H1 (cell line): ENCODE data around the gene NHLH2. TPM values are rescaled to one million over a fixed set of nuclear protein-coding genes. Genes with fewer than 3 reads are reported as not detected.

Experiments used
- CTCF ChIA-PET: fragments of 300-600 bp; sonication (Branson Sonifier 250); formaldehyde crosslinking; loops from one replicate; lab custom pipeline; 2021; ENCODE audit not compliant: partially characterized antibody; lab: Charles Lee
- POLR2A ChIA-PET: fragments of 300-600 bp; sonication (Branson Sonifier 250); formaldehyde crosslinking; loops from one replicate; lab custom pipeline; 2021; ENCODE audit warnings: inconsistent platforms; ENCODE audit not compliant: partially characterized antibody; lab: Charles Lee
- DNase-seq, 2 experiments: peaks; one replicate each; pipeline versions ENCODE4 v3.0.0 to v3.0.0-alpha.2; 2010 to 2022; ENCODE audit warnings: low spot score in 2 of 2, low read depth in 1 of 2, mixed read lengths in 1 of 2
- FAIRE-seq: peaks from 2 replicates; lab custom pipeline; 2011; peaks lifted over from hg19 to GRCh38; lab: Jason Lieb, UNC
- H2AFZ ChIP-seq: 2 replicates; pipeline ENCODE4 v1.8.1; 2012; ENCODE audit warnings: low read length, inconsistent platforms
- H2AK5ac ChIP-seq: 2 replicates; pipeline ENCODE4 v1.6.1; 2013; ENCODE audit warnings: low read depth, low read length
- H2BK120ac ChIP-seq: replicated peaks from 2 replicates; pipeline ENCODE3; 2013; ENCODE audit warnings: low read depth, low read length, inconsistent platforms
- H2BK12ac ChIP-seq: 2 replicates; pipeline ENCODE4 v1.6.1; 2013; ENCODE audit warnings: low read depth, low read length
- H2BK15ac ChIP-seq: 2 replicates; pipeline ENCODE4 v1.6.1; 2013; ENCODE audit warnings: low read length
- H2BK20ac ChIP-seq: 2 replicates; pipeline ENCODE4 v1.6.1; 2013; ENCODE audit warnings: low read length
- H2BK5ac ChIP-seq: 2 replicates; pipeline ENCODE4 v1.6.1; 2013; ENCODE audit warnings: low read depth, low read length
- H3K14ac ChIP-seq: 2 replicates; pipeline ENCODE4 v1.6.1; 2013; ENCODE audit warnings: inconsistent platforms; ENCODE audit not compliant: insufficient read length
- H3K18ac ChIP-seq: 2 replicates; pipeline ENCODE4 v1.6.1; 2013; ENCODE audit warnings: low read length; ENCODE audit errors: extremely low read depth
- H3K23ac ChIP-seq: 2 replicates; pipeline ENCODE4 v1.6.1; 2013; ENCODE audit warnings: inconsistent platforms; ENCODE audit not compliant: insufficient read length
- H3K23me2 ChIP-seq: 2 replicates; pipeline ENCODE4 v1.6.1; 2013; ENCODE audit warnings: low read depth, low read length
- H3K27ac ChIP-seq: 2 replicates; pipeline ENCODE4 v1.6.1; 2011; ENCODE audit warnings: low read depth, low read length, inconsistent platforms
- H3K27me3 ChIP-seq, 4 experiments: replicated peaks in 1 of 4; 1 replicate in 1 of 4; 2 replicates in 3 of 4; pipeline versions ENCODE4 v1.6.1 to v1.8.1; 2011 to 2013; ENCODE audit warnings: low read length in 3 of 4, mild to moderate bottlenecking in 3 of 4, inconsistent platforms in 2 of 4, mixed read lengths in 2 of 4, moderate library complexity in 1 of 4; ENCODE audit not compliant: control insufficient read depth in 3 of 4, insufficient read depth in 3 of 4; ENCODE audit errors: extremely low read depth in 1 of 4
- H3K36me3 ChIP-seq, 4 experiments: 2 replicates each; pipeline versions ENCODE4 v1.6.1 to v1.8.1; 2011 to 2013; ENCODE audit warnings: mild to moderate bottlenecking in 4 of 4, low read length in 3 of 4, moderate library complexity in 2 of 4, control low read depth in 1 of 4, inconsistent platforms in 1 of 4; ENCODE audit not compliant: insufficient read depth in 4 of 4, control insufficient read depth in 2 of 4
- H3K4ac ChIP-seq: replicated peaks from 2 replicates; pipeline ENCODE3; 2013; ENCODE audit warnings: low read length, low read depth, mixed read lengths, inconsistent platforms; ENCODE audit not compliant: insufficient read length
- H3K4me1 ChIP-seq, 4 experiments: replicated peaks in 1 of 4; 1 replicate in 1 of 4; 2 replicates in 3 of 4; pipeline versions ENCODE4 v1.6.1 to v1.8.1; 2011 to 2013; ENCODE audit warnings: low read length in 3 of 4, inconsistent platforms in 2 of 4, mixed read lengths in 1 of 4; ENCODE audit not compliant: insufficient read depth in 4 of 4, control insufficient read depth in 3 of 4
- H3K4me2 ChIP-seq, 2 experiments: 2 replicates each; pipeline versions ENCODE4 v1.6.1 to v1.8.1; 2011 to 2013; ENCODE audit warnings: low read depth in 2 of 2, low read length in 2 of 2, control low read depth in 1 of 2, inconsistent platforms in 1 of 2, mild to moderate bottlenecking in 1 of 2; ENCODE audit not compliant: insufficient read depth in 1 of 2
- H3K4me3 ChIP-seq, 4 experiments: fragments of 200-600, 300-600 bp in 1 of 4; sonication (generic), shearing (Covaris generic), sonication (Bioruptor Twin) in 1 of 4; 2 replicates each; pipeline versions ENCODE4 v1.5.1 to v1.8.1; 2011 to 2016; ENCODE audit warnings: low read length in 4 of 4, low read depth in 3 of 4, control low read depth in 2 of 4, inconsistent platforms in 2 of 4, mild to moderate bottlenecking in 2 of 4, mixed read lengths in 1 of 4, moderate library complexity in 1 of 4; ENCODE audit not compliant: insufficient read depth in 2 of 4; ENCODE audit errors: extremely low read depth in 1 of 4
- H3K56ac ChIP-seq: replicated peaks from 2 replicates; pipeline ENCODE3; 2013; ENCODE audit warnings: low read depth, mild to moderate bottlenecking, mixed read lengths, low read length, inconsistent platforms; ENCODE audit not compliant: insufficient read length
- H3K79me1 ChIP-seq: 2 replicates; pipeline ENCODE4 v1.6.1; 2013; ENCODE audit warnings: low read depth, low read length, control low read depth
- H3K79me2 ChIP-seq, 2 experiments: 2 replicates each; pipeline versions ENCODE4 v1.6.1 to v1.8.1; 2012 to 2013; ENCODE audit warnings: low read length in 2 of 2, mild to moderate bottlenecking in 2 of 2, inconsistent platforms in 1 of 2; ENCODE audit not compliant: insufficient read depth in 2 of 2, control insufficient read depth in 1 of 2
- H3K9ac ChIP-seq, 4 experiments: replicated peaks in 1 of 4; 1 replicate in 1 of 4; 2 replicates in 3 of 4; pipeline versions ENCODE4 v1.6.1 to v1.8.1; 2011 to 2013; ENCODE audit warnings: low read depth in 3 of 4, low read length in 3 of 4, control low read depth in 2 of 4, mild to moderate bottlenecking in 2 of 4, moderate library complexity in 2 of 4, inconsistent platforms in 1 of 4; ENCODE audit errors: extremely low read depth in 1 of 4
- H3K9me3 ChIP-seq, 2 experiments: 2 replicates each; pipeline versions ENCODE4 v1.6.1 to v1.8.1; 2012 to 2013; ENCODE audit warnings: mild to moderate bottlenecking in 2 of 2, moderate library complexity in 2 of 2, control low read depth in 1 of 2, inconsistent platforms in 1 of 2, low read depth in 1 of 2, low read length in 1 of 2, mixed read lengths in 1 of 2; ENCODE audit not compliant: insufficient read depth in 2 of 2
- H4K20me1 ChIP-seq, 2 experiments: replicated peaks in 1 of 2; 2 replicates each; pipeline versions ENCODE3 to v1.8.1; 2011 to 2013; ENCODE audit warnings: inconsistent platforms in 2 of 2, low read length in 2 of 2, mild to moderate bottlenecking in 1 of 2; ENCODE audit not compliant: insufficient read depth in 2 of 2, control insufficient read depth in 1 of 2
- H4K5ac ChIP-seq: 2 replicates; pipeline ENCODE4 v1.6.1; 2013; ENCODE audit warnings: low read length, low read depth, mixed read lengths, inconsistent platforms; ENCODE audit not compliant: insufficient read length
- H4K8ac ChIP-seq: 2 replicates; pipeline ENCODE4 v1.8.0; 2013; ENCODE audit warnings: mild to moderate bottlenecking, moderate library complexity, low read length, inconsistent platforms; ENCODE audit not compliant: insufficient read depth; ENCODE audit errors: extremely low read depth
- H4K91ac ChIP-seq: replicated peaks from 2 replicates; pipeline ENCODE3; 2013; ENCODE audit warnings: low read length, mixed read lengths, inconsistent platforms; ENCODE audit not compliant: insufficient read length
- ATF2 ChIP-seq: IDR thresholded peaks from 2 replicates; pipeline ENCODE4 v1.6.1; 2012; ENCODE audit warnings: low read length, inconsistent platforms
- CHD1 ChIP-seq: IDR thresholded peaks from 2 replicates; pipeline ENCODE4 v1.6.1; 2012; ENCODE audit warnings: low read depth, low read length, improper control_type of control experiment
- MAFK ChIP-seq: IDR thresholded peaks from 2 replicates; pipeline ENCODE4 v1.6.1; 2012; ENCODE audit warnings: low read depth, mild to moderate bottlenecking, improper control_type of control experiment, low read length
- POU5F1 ChIP-seq: IDR thresholded peaks from 2 replicates; pipeline ENCODE4 v1.6.1; 2011; ENCODE audit warnings: low read depth, mild to moderate bottlenecking, low read length, moderate library complexity
- SP2 ChIP-seq: IDR thresholded peaks from 2 replicates; pipeline ENCODE4 v1.6.1; 2012; ENCODE audit warnings: mild to moderate bottlenecking, low read length, inconsistent platforms
- USF2 ChIP-seq: IDR thresholded peaks from 2 replicates; pipeline ENCODE4 v1.6.1; 2011; ENCODE audit warnings: low read length, improper control_type of control experiment
- WGBS, 2 experiments: shearing (Covaris generic) in 1 of 2; methylation state at CpG; one replicate each; pipeline versions ENCODE4 v1.1.6 to v1.1.7; 2013 to 2015; ENCODE audit warnings: low lambda C conversion rate in 2 of 2, mixed read lengths in 2 of 2, inconsistent platforms in 1 of 2, low coverage in 1 of 2, missing lambda C conversion rate in 1 of 2; ENCODE audit not compliant: insufficient replicate concordance in 2 of 2, insufficient coverage in 1 of 2, insufficient read length in 1 of 2; ENCODE audit errors: extremely low coverage in 1 of 2, missing lambda C conversion rate in 1 of 2; 5-methylcytosine and 5-hydroxymethylcytosine counted together
- polyA plus RNA-seq, 7 experiments: library from polyadenylated mRNA; depleted of rRNA in 3 of 7; stranded (reverse) in 5 of 7; unstranded in 2 of 7; fragments of >200 nt in 5 of 7; fragments of 200-250 nt in 2 of 7; gene quantifications; 1 replicate in 5 of 7; 2 replicates in 1 of 7; 4 replicates in 1 of 7; pipeline versions ENCODE4 v1.2.1 to v1.2.3, GENCODE V29; 2011 to 2013; ENCODE audit warnings: missing spikeins in 2 of 7, mixed read lengths in 2 of 7
- total RNA-seq: library from RNA; stranded (reverse); fragmentation: NEBNext Ultra II Directional; extraction: Animal tissue kit (Norgen Biotek cat#: 25700); gene quantifications from 2 replicates; pipeline ENCODE4 v1.2.1, GENCODE V29; 2021

NHLH2 gene
- total and polyA plus RNA-seq, 2 of the 8 experiments (the other 6 are each of a cell fraction or from before 2014, with no cell fraction given), result 0.92 to 1.1 TPM

GRCh38 chr1:115830963-115831362, 10.0 kb downstream of the NHLH2 start:
- H3K79me2 ChIP-seq, result no peaks in the 10 kb centered on the region
- no peak overlapping the region for H2BK12ac ChIP-seq
- H2BK20ac ChIP-seq, result no peak overlapping the region
- no peak overlapping the region for H3K9ac ChIP-seq
- H3K4me2 ChIP-seq, result no peak overlapping the region
- H3K27me3 ChIP-seq, result peaks cover 0 to 15% (median 8%) of the 10 kb centered on the region in 4 experiments; a peak in 6 of 7 replicates
- H2BK15ac ChIP-seq, result no peak overlapping the region
- H4K8ac ChIP-seq, result no peak overlapping the region
- CTCF ChIA-PET, result interaction anchor here (1.5 kb wide), 1 partner anchor 201 kb away, joined by 3 read pairs; no protein-coding TSS in a partner anchor
- no peak overlapping the region for H3K14ac ChIP-seq
- H3K4me1 ChIP-seq, result peaks cover 4 to 11% (median 6%) of the 10 kb centered on the region in 4 experiments; a peak in 6 of 7 replicates
- no peaks in the 10 kb centered on the region for H3K36me3 ChIP-seq
- H2BK5ac ChIP-seq, result no peak overlapping the region
- no peak overlapping the region for H2AK5ac ChIP-seq
- H2AFZ ChIP-seq, result no peak overlapping the region
- TF ChIP-seq CHD1, result no peak
- no peak for TF ChIP-seq MAFK
- no peak for TF ChIP-seq USF2
- TF ChIP-seq POU5F1, result no peak
- TF ChIP-seq ATF2, result no peak
- TF ChIP-seq SP2, result no peak
- TF ChIP-seq, all 59 proteins: peak for 0
- Histone ChIP-seq H3K4ac (no peak overlapping the region), H2BK120ac (no peak overlapping the region), H3K18ac (no peak overlapping the region), H3K79me1 (no peaks in the 10 kb centered on the region), H4K91ac (no peak overlapping the region), H3K23ac (no peak overlapping the region), H3K9me3 (no peaks in the 10 kb centered on the region), H3K23me2 (peaks cover 8% of the 10 kb centered on the region), H4K5ac (no peak overlapping the region), H3K27ac (no peak overlapping the region), H4K20me1 (no peaks in the 10 kb centered on the region), H3K4me3 (no peak overlapping the region), H3K56ac (no peak overlapping the region)
- DNase-seq (no peak), FAIRE-seq (peak; percentile 39)
- 81% methylated on average over 3 of the region's 3 CpGs; no CpG with 5 or more reads in 1 of the 2 experiments for WGBS, 2 experiments
- POLR2A ChIA-PET, result no interaction called here
